Measurements from ENCODE around the gene SNX12. TPM values are rescaled to one million over a fixed set of nuclear protein-coding genes. Genes with fewer than 3 reads are reported as not detected.
"Not testable (repeated sequence)": the region's sequence is repeated elsewhere in the genome, so short reads cannot be mapped to it uniquely, and the experiment has no call there.

SNX12 gene
- total and polyA plus RNA-seq, 8 donors = 16.5 to 51.0 (median 47.2) TPM

- intact Hi-C loops (cut with DNase I; ENCODE audit: low total_unique reads) = no loop called here
Observed at GRCh38 chrX:71057848-71058530, 10.1 kb downstream of the SNX12 start.

GRCh38 chrX:71056867-71057266 lies 11.3 kb downstream of the SNX12 start:
- H3K36me3 ChIP-seq = peaks cover 4 to 42% (median 31%) of the 10 kb centered on the region in 4 donors
- TF ChIP-seq POLR2AphosphoS5 (IDR thresholded peaks at IDR 0.05) (no peak), CTCF (IDR thresholded peaks at IDR 0.05) (no peak), EP300 (IDR thresholded peaks at IDR 0.05) (no peak), POLR2A (IDR thresholded peaks at IDR 0.05) (no peak)
- DNase-seq = no peak
- peaks cover 0 to 13% (median 0%) of the 10 kb centered on the region in 4 donors for H3K4me1 ChIP-seq
- H3K27me3 ChIP-seq = no peaks in the 10 kb centered on the region
- H3K27ac ChIP-seq = no peak overlapping the region
- no peaks in the 10 kb centered on the region for H3K9me3 ChIP-seq
- intact Hi-C loops (cut with DNase I; ENCODE audit: low total_unique reads) = no loop called here
- no peak overlapping the region for H3K4me3 ChIP-seq

More at GRCh38 chrX:71057848-71058530, 10.1 kb downstream of the SNX12 start:
- H3K27ac ChIP-seq = no peak overlapping the region
- H3K4me3 ChIP-seq = no peak overlapping the region
- DNase-seq = no peak
- H3K36me3 ChIP-seq = peaks cover 4 to 52% (median 40%) of the 10 kb centered on the region in 4 donors
- no peaks in the 10 kb centered on the region for H3K9me3 ChIP-seq
- 58 to 87% (median 73%) methylated on average over 2 to 3 of the region's 3 CpGs for WGBS, 5 donors
- TF ChIP-seq POLR2AphosphoS5 (IDR thresholded peaks at IDR 0.05) (no peak), EP300 (IDR thresholded peaks at IDR 0.05) (no peak), POLR2A (IDR thresholded peaks at IDR 0.05) (no peak), CTCF (IDR thresholded peaks at IDR 0.05) (no peak)
- no peaks in the 10 kb centered on the region for H3K27me3 ChIP-seq
- peaks cover 0 to 13% (median 0%) of the 10 kb centered on the region in 4 donors for H3K4me1 ChIP-seq

GRCh38 chrX:71053217-71053621 lies 14.9 kb downstream of the SNX12 start:
- H3K27ac ChIP-seq = no peak overlapping the region
- H3K27me3 ChIP-seq = no peaks in the 10 kb centered on the region
- peak overlapping the region in 2 of 4 donors; percentile 5 to 13 for H3K4me3 ChIP-seq
- WGBS, 5 donors = 42 to 71% (median 61%) methylated on average over 14 to 18 of the region's 18 CpGs
- peak in 1 of 2 donors; percentile 71 for DNase-seq
- TF ChIP-seq EP300 (IDR thresholded peaks at IDR 0.05) = no peak
- peaks cover 0 to 11% (median 0%) of the 10 kb centered on the region in 4 donors for H3K4me1 ChIP-seq
- no peaks in the 10 kb centered on the region for H3K9me3 ChIP-seq
- intact Hi-C loops (cut with DNase I; ENCODE audit: low total_unique reads) = no loop called here
- H3K36me3 ChIP-seq = peaks cover 0 to 8% (median 3%) of the 10 kb centered on the region in 4 donors

- DNase-seq = no peak
- H3K9me3 ChIP-seq = no peaks in the 10 kb centered on the region
- H3K4me3 ChIP-seq = peak overlapping the region in 2 of 4 donors; percentile 5 to 13
- H3K27ac ChIP-seq = no peak overlapping the region
- TF ChIP-seq CTCF (IDR thresholded peaks at IDR 0.05) (no peak), POLR2A (IDR thresholded peaks at IDR 0.05) (no peak), POLR2AphosphoS5 (IDR thresholded peaks at IDR 0.05) (no peak), EP300 (IDR thresholded peaks at IDR 0.05) (no peak)
- H3K27me3 ChIP-seq = no peaks in the 10 kb centered on the region
- H3K36me3 ChIP-seq = peaks cover 0 to 6% (median 2%) of the 10 kb centered on the region in 4 donors
- H3K4me1 ChIP-seq = peaks cover 0 to 6% (median 0%) of the 10 kb centered on the region in 4 donors
- intact Hi-C loops (cut with DNase I; ENCODE audit: low total_unique reads) = no loop called here
- 46 to 68% (median 62%) methylated on average over 6 to 7 of the region's 7 CpGs for WGBS, 5 donors
Observed at GRCh38 chrX:71052721-71053120, 15.4 kb downstream of the SNX12 start.

GRCh38 chrX:71047891-71048290 lies 20.2 kb downstream of the SNX12 start:
- H3K27me3 ChIP-seq; H3K4me1 ChIP-seq; H3K4me3 ChIP-seq; intact Hi-C loops (cut with DNase I; ENCODE audit: low total_unique reads); H3K9me3 ChIP-seq; H3K36me3 ChIP-seq; DNase-seq; H3K27ac ChIP-seq: not testable (repeated sequence)
- 89 to 99% (median 98%) methylated on average over 2 to 8 of the region's 8 CpGs for WGBS, 5 donors

Data from stomach (tissue), 9 donors.